ENCODE results near the gene NAGLU.

DNA sequence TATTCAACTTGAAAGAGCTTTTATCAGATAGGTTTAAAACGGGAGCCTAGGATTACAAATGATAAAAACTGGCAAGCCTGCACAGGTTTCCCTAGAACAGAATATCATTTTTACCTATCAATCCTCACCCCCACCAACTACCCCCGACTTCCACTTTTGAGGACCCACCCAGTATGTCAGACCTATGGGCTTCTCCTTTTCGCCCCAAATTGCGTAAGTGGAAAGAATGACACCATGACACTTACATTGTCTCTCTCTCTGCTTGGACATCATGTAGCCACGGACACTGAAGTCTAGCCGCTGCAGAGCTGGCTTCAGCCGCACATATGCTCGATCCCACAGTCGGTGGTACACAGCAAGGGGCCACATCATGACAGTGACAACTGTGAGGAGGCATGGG is 48.8 kb downstream of the NAGLU start:
- no peak for TF ChIP-seq CTCF (IDR thresholded peaks at IDR 0.05)
- TF ChIP-seq, protein P1, sequence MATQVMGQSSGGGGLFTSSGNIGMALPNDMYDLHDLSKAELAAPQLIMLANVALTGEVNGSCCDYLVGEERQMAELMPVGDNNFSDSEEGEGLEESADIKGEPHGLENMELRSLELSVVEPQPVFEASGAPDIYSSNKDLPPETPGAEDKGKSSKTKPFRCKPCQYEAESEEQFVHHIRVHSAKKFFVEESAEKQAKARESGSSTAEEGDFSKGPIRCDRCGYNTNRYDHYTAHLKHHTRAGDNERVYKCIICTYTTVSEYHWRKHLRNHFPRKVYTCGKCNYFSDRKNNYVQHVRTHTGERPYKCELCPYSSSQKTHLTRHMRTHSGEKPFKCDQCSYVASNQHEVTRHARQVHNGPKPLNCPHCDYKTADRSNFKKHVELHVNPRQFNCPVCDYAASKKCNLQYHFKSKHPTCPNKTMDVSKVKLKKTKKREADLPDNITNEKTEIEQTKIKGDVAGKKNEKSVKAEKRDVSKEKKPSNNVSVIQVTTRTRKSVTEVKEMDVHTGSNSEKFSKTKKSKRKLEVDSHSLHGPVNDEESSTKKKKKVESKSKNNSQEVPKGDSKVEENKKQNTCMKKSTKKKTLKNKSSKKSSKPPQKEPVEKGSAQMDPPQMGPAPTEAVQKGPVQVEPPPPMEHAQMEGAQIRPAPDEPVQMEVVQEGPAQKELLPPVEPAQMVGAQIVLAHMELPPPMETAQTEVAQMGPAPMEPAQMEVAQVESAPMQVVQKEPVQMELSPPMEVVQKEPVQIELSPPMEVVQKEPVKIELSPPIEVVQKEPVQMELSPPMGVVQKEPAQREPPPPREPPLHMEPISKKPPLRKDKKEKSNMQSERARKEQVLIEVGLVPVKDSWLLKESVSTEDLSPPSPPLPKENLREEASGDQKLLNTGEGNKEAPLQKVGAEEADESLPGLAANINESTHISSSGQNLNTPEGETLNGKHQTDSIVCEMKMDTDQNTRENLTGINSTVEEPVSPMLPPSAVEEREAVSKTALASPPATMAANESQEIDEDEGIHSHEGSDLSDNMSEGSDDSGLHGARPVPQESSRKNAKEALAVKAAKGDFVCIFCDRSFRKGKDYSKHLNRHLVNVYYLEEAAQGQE (IDR thresholded peaks at IDR 0.05; ENCODE audit: low read depth, low read length), result no peak
- TF ChIP-seq TEAD4 (IDR thresholded peaks at IDR 0.05; ENCODE audit: borderline replicate concordance, insufficient read depth), result no peak
- no peak for TF ChIP-seq RXRA (IDR thresholded peaks at IDR 0.05; ENCODE audit: borderline replicate concordance, low read depth)
- no peak for TF ChIP-seq GATA2 (CRISPR knock-in tag; IDR thresholded peaks at IDR 0.05)
- TF ChIP-seq POLR2AphosphoS5 (IDR thresholded peaks at IDR 0.05; ENCODE audit: low read depth, low read length), result no peak
- no peak for TF ChIP-seq FOSL2 (IDR thresholded peaks at IDR 0.05; ENCODE audit: borderline replicate concordance, low read depth)
- no peak for TF ChIP-seq EP300 (IDR thresholded peaks at IDR 0.05; ENCODE audit: borderline replicate concordance in 1 of 2, low read depth in 1 of 2, low read length in 1 of 2)
